Smooth muscle cell (in vitro differentiated cells): ENCODE data around the gene CNGA1. TPM values are rescaled to one million over a fixed set of nuclear protein-coding genes. Genes with fewer than 3 reads are reported as not detected.
A peak's percentile ranks its signal among the peaks of the same experiment; 100 is the strongest.

Source experiments
- DNase-seq: peaks from one replicate; lab custom pipeline; 2025; ENCODE audit not compliant: unreplicated experiment; lab: John Stamatoyannopoulos, UW
- H2AFZ ChIP-seq: fragments of 200-600 bp; sonication (generic); 2 replicates; pipeline ENCODE4 v1.6.0; 2016; ENCODE audit warnings: antibody characterized with exemption, low read depth, mild to moderate bottlenecking
- H3F3A ChIP-seq: fragments of 200-600 bp; sonication (generic); 2 replicates; pipeline ENCODE4 v1.6.0; 2017; ENCODE audit warnings: antibody characterized with exemption, low read depth
- H3K27ac ChIP-seq: fragments of 200-600 bp; sonication (generic); 2 replicates; pipeline ENCODE4 v1.5.1; 2016; ENCODE audit warnings: low read depth, mild to moderate bottlenecking
- H3K27me3 ChIP-seq: fragments of 200-600 bp; sonication (generic); 2 replicates; pipeline ENCODE4 v1.6.1; 2016; ENCODE audit warnings: low read depth, mild to moderate bottlenecking
- H3K36me3 ChIP-seq: fragments of 200-600 bp; sonication (generic); 2 replicates; pipeline ENCODE4 v1.5.1; 2016; ENCODE audit warnings: low read depth
- H3K4me1 ChIP-seq: fragments of 200-600 bp; sonication (generic); 2 replicates; pipeline ENCODE4 v1.5.1; 2016; ENCODE audit warnings: low read depth
- H3K4me2 ChIP-seq: fragments of 200-600 bp; sonication (generic); 2 replicates; pipeline ENCODE4 v1.6.0; 2016; ENCODE audit warnings: mild to moderate bottlenecking
- H3K4me3 ChIP-seq: fragments of 200-600 bp; sonication (generic); 2 replicates; pipeline ENCODE4 v1.5.1; 2016; ENCODE audit warnings: mild to moderate bottlenecking
- H3K79me2 ChIP-seq: fragments of 200-600 bp; sonication (generic); 2 replicates; pipeline ENCODE4 v1.6.0; 2016; ENCODE audit warnings: low read depth, mild to moderate bottlenecking
- H3K9ac ChIP-seq: fragments of 200-600 bp; sonication (generic); 2 replicates; pipeline ENCODE4 v1.6.0; 2016; ENCODE audit warnings: low read depth
- H3K9me3 ChIP-seq: fragments of 200-600 bp; sonication (generic); replicated peaks from 2 replicates; pipeline ENCODE4 v1.5.1; 2016; ENCODE audit warnings: low read depth
- H4K20me1 ChIP-seq: fragments of 200-600 bp; sonication (generic); 2 replicates; pipeline ENCODE4 v1.6.0; 2016; ENCODE audit warnings: low read depth
- CTCF ChIP-seq: fragments of 200-600 bp; sonication (generic); IDR thresholded peaks from 2 replicates; pipeline ENCODE4 v1.5.1; 2017; ENCODE audit warnings: borderline replicate concordance, mild to moderate bottlenecking, antibody characterized with exemption; ENCODE audit not compliant: insufficient read depth, poor library complexity, severe bottlenecking
- WGBS: methylation state at CpG from one replicate; pipeline ENCODE4 v1.1.7; 2016; ENCODE audit warnings: low lambda C conversion rate; 5-methylcytosine and 5-hydroxymethylcytosine counted together
- polyA plus RNA-seq: library from polyadenylated mRNA; unstranded; fragments of >200 nt; fragmentation: Nextera tagmentation; extraction: Ambion mirVana; gene quantifications from 2 replicates; pipeline ENCODE4 v1.2.1, GENCODE V29; 2016
- total RNA-seq: library from RNA; depleted of rRNA; stranded (reverse); fragments of >200 nt; gene quantifications from 2 replicates; pipeline ENCODE4 v1.2.3, GENCODE V29; 2014

The CNGA1 gene
- total and polyA plus RNA-seq, 2 experiments from 2014 or later, result 0.31 to 0.69 TPM

- H3K27me3 ChIP-seq, result no peaks in the 10 kb centered on the region
Observed at GRCh38 chr4:48037117-48037462, 20.6 kb upstream of the CNGA1 start.

GRCh38 chr4:48035952-48036351 lies 19.5 kb upstream of the CNGA1 start:
- H3K4me1 ChIP-seq, result no peaks in the 10 kb centered on the region

More at GRCh38 chr4:48037117-48037462, 20.6 kb upstream of the CNGA1 start:
- H3K9ac ChIP-seq, result no peak overlapping the region
- no peaks in the 10 kb centered on the region for H4K20me1 ChIP-seq
- H3K36me3 ChIP-seq, result no peaks in the 10 kb centered on the region
- H3K4me1 ChIP-seq, result no peaks in the 10 kb centered on the region
- no peaks in the 10 kb centered on the region for H3K79me2 ChIP-seq
- H2AFZ ChIP-seq, result no peak overlapping the region
- TF ChIP-seq CTCF, result no peak
- no peak overlapping the region for H3K27ac ChIP-seq
- H3F3A ChIP-seq, result peaks cover 3% of the 10 kb centered on the region
- 76% methylated on average over 2 of the region's 2 CpGs for WGBS
- no peak for DNase-seq
- H3K9me3 ChIP-seq, result no peaks in the 10 kb centered on the region
- H3K4me3 ChIP-seq, result no peak overlapping the region
- H3K4me2 ChIP-seq, result no peak overlapping the region

GRCh38 chr4:48033825-48034413 lies 17.4 kb upstream of the CNGA1 start:
- no peaks in the 10 kb centered on the region for H3K27me3 ChIP-seq
- no peak overlapping the region for H2AFZ ChIP-seq
- H3K9me3 ChIP-seq, result no peaks in the 10 kb centered on the region
- H3K79me2 ChIP-seq, result no peaks in the 10 kb centered on the region
- H3K4me2 ChIP-seq, result no peak overlapping the region
- no peaks in the 10 kb centered on the region for H4K20me1 ChIP-seq
- no peak for DNase-seq
- H3K27ac ChIP-seq, result no peak overlapping the region
- peaks cover 9% of the 10 kb centered on the region for H3F3A ChIP-seq
- peak; percentile 40 for TF ChIP-seq CTCF
- no peak overlapping the region for H3K9ac ChIP-seq
- 88% methylated on average over 1 of the region's 1 CpG for WGBS
- H3K4me1 ChIP-seq, result peaks cover 9% of the 10 kb centered on the region
- H3K4me3 ChIP-seq, result no peak overlapping the region
- no peaks in the 10 kb centered on the region for H3K36me3 ChIP-seq

More at GRCh38 chr4:48035952-48036351, 19.5 kb upstream of the CNGA1 start:
- no peak for DNase-seq
- Histone ChIP-seq H3K36me3 (no peaks in the 10 kb centered on the region), H4K20me1 (no peaks in the 10 kb centered on the region), H3K9ac (no peak overlapping the region), H3F3A (peaks cover 9% of the 10 kb centered on the region), H3K27ac (no peak overlapping the region), H2AFZ (no peak overlapping the region), H3K9me3 (no peaks in the 10 kb centered on the region), H3K79me2 (no peaks in the 10 kb centered on the region), H3K4me3 (no peak overlapping the region), H3K27me3 (no peaks in the 10 kb centered on the region), H3K4me2 (no peak overlapping the region)
- no peak for TF ChIP-seq CTCF
- 89% methylated on average over 3 of the region's 3 CpGs for WGBS

GRCh38 chr4:48033412-48033811 lies 16.9 kb upstream of the CNGA1 start:
- no peaks in the 10 kb centered on the region for H3K27me3 ChIP-seq
- no peaks in the 10 kb centered on the region for H3K9me3 ChIP-seq
- no peak for DNase-seq
- no peaks in the 10 kb centered on the region for H3K79me2 ChIP-seq
- no peak for TF ChIP-seq CTCF
- H2AFZ ChIP-seq, result no peak overlapping the region
- H3F3A ChIP-seq, result peaks cover 9% of the 10 kb centered on the region
- no peak overlapping the region for H3K4me2 ChIP-seq
- no peak overlapping the region for H3K27ac ChIP-seq
- no peaks in the 10 kb centered on the region for H3K36me3 ChIP-seq
- H3K4me1 ChIP-seq, result peaks cover 9% of the 10 kb centered on the region
- no peak overlapping the region for H3K9ac ChIP-seq
- H4K20me1 ChIP-seq, result no peaks in the 10 kb centered on the region
- H3K4me3 ChIP-seq, result no peak overlapping the region
